ENCODE measurements around the gene CHRNB1.
A peak's percentile ranks its signal among the peaks of the same experiment; 100 is the strongest.

CHRNB1 gene, protein sequence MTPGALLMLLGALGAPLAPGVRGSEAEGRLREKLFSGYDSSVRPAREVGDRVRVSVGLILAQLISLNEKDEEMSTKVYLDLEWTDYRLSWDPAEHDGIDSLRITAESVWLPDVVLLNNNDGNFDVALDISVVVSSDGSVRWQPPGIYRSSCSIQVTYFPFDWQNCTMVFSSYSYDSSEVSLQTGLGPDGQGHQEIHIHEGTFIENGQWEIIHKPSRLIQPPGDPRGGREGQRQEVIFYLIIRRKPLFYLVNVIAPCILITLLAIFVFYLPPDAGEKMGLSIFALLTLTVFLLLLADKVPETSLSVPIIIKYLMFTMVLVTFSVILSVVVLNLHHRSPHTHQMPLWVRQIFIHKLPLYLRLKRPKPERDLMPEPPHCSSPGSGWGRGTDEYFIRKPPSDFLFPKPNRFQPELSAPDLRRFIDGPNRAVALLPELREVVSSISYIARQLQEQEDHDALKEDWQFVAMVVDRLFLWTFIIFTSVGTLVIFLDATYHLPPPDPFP

DNA sequence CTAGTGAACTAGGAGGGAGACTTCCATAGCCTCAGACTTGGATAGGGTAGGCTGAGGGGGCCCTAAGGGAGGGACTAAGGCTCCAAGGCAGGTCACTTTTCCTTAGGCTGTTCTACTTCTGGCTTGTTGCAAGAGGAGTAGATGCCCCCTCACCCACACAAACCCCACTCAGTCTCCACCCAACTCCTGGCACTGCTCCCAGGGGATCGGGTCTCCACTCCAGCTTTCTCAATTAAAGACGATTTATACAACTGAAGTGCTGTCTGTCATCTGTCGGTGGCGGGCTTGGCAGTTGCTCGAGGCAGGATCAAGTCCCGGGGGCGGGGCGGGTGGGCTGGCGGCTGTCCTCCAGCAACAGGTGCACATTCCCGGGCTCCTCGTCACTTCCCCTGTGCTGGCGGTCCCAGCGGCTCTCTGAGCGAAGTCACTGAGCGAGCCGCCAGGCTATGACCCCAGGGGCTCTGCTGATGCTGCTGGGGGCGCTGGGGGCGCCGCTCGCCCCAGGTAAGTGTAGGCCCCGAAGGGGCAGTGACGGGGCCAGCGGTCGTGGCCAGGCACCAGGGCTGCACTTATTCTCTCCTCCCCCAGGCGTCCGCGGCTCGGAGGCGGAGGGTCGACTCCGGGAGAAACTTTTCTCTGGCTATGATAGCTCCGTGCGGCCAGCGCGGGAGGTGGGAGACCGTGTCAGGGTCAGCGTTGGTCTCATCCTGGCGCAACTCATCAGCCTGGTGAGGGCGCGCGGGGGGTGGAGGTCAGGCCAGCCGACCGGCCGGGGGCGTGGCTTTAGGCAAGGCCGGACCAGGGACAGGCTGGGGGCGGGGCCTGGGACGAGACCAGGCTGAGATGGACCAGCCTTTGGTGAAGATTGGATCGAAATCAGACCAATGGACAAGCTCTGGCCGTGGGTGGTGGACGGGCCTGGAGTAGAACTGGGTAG, at the start of gene CHRNB1:
CHRNB1 (plus strand) TSS at position 380 of the 937 bp plus-strand sequence; CDS start at position 447, 67 bp downstream.
- peak within 1 kb of the TSS; percentile 84 for H3K27ac ChIP-seq
- CTCF ChIA-PET: interaction anchor here (0.6 to 0.7 kb wide), 2 partner anchors 30 to 50 kb away, joined by 3 read pairs; no protein-coding TSS in a partner anchor
- no peak for DNase-seq (ENCODE audit: low spot score)
- POLR2A ChIA-PET (ENCODE audit: low non-redundant PET): interaction anchor here (0.7 to 1.1 kb wide), 2 partner anchors 17 to 18 kb away, joined by 3 read pairs; no protein-coding TSS in a partner anchor
- TF ChIP-seq, protein P1, sequence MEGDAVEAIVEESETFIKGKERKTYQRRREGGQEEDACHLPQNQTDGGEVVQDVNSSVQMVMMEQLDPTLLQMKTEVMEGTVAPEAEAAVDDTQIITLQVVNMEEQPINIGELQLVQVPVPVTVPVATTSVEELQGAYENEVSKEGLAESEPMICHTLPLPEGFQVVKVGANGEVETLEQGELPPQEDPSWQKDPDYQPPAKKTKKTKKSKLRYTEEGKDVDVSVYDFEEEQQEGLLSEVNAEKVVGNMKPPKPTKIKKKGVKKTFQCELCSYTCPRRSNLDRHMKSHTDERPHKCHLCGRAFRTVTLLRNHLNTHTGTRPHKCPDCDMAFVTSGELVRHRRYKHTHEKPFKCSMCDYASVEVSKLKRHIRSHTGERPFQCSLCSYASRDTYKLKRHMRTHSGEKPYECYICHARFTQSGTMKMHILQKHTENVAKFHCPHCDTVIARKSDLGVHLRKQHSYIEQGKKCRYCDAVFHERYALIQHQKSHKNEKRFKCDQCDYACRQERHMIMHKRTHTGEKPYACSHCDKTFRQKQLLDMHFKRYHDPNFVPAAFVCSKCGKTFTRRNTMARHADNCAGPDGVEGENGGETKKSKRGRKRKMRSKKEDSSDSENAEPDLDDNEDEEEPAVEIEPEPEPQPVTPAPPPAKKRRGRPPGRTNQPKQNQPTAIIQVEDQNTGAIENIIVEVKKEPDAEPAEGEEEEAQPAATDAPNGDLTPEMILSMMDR (conservative IDR thresholded peaks at IDR 0.05; ENCODE audit: low read depth): no peak

DNA sequence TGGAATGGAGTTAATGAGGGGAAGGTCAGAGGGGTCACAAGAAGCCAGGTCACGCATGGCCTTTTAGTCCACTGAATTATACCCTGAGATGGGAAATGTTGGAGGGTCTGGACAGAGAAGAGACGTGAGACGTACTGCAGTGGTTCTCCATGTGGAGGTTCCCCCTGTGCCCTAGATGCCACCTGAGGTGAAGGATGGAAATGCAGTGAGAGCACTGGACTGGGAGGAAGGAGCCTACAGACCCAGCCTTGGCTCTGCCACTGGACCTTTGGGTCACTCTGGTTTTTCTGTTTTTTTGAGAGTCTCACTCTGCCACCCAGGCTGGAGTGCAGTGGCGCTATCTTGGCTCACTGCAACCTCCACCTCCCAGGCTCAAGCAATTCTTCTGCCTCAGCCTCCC, 48.7 kb upstream of the CHRNB1 start:
- DNase-seq (ENCODE audit: low spot score): no peak
- ChIA-PET POLR2A (ENCODE audit: low non-redundant PET) (no interaction called here), CTCF (no interaction called here)
- TF ChIP-seq, protein P1 (conservative IDR thresholded peaks at IDR 0.05; ENCODE audit: low read depth): no peak
- peak overlapping the region; percentile 19; the same call in 1 of the 2 replicates for H3K27ac ChIP-seq

DNA sequence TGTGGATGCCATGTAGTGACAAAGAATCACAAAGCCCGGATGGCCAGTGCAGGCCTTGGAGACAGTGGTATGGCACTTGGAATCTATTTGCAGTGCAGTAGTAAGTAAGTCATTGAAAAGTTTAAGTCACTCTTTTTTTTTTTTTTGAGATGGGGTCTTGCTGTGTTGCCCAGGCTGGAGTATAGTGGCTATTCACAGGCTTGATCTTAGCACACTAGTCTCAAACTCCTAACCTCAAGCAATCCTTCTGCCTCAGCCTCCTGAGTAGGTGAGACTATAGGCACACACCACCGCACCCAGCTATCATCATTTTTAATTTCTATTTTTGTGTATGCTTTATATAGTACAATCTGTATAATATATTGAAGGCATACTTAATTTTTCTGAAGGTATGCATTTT, 46.2 kb upstream of the CHRNB1 start:
- ChIA-PET POLR2A (ENCODE audit: low non-redundant PET) (no interaction called here), CTCF (no interaction called here)
- TF ChIP-seq, protein P1 (conservative IDR thresholded peaks at IDR 0.05; ENCODE audit: low read depth): no peak
- DNase-seq (ENCODE audit: low spot score): no peak
- no peak overlapping the region for H3K27ac ChIP-seq

DNA sequence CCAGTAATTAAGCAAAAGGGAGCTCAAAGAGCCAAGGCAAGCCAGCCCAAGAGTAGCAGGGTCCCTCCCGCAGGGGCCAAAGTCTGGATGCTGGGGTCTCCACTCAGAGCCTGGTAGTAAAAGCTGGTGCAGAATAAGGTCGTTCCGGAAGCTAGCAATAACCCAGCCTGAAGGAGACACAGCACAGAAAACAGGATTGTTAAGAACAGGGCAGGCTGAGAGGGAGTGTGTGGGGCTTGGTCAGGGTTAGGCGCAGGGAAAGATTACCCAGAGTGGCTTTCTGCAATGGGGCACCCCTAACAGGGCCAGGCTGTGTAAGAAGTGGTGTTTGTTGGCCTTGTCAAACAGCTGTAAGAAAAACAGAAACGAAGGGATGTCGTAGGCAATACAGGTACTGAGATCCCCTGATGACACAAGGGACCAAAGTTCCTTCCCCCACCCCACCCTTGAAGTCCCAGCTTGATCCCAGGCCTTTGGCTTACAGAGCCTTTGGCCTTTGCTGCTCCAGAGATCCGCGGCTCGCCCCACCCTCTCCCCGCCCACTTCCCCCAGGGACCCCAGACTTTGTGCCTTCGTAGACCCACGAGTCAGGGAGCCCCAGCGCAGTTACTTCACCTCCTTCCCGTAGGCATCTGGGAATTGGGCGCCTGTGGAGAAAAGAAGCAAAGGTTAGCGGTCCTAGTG, 41.7 kb upstream of the CHRNB1 start:
- ChIA-PET POLR2A (ENCODE audit: low non-redundant PET) (interaction anchor here (0.5 to 1.1 kb wide), 2 partner anchors 9 to 78 kb away, joined by 3 to 13 read pairs; partner anchors contain the start of gene PLSCR3), CTCF (interaction anchor here (1.1 to 1.6 kb wide), 4 partner anchors 33 to 52 kb away, joined by 3 to 8 read pairs (median 5); no protein-coding TSS in a partner anchor)
- DNase-seq (ENCODE audit: low spot score): no peak
- TF ChIP-seq, protein P1 (conservative IDR thresholded peaks at IDR 0.05; ENCODE audit: low read depth): no peak
- H3K27ac ChIP-seq: peak overlapping the region; percentile 88

DNA sequence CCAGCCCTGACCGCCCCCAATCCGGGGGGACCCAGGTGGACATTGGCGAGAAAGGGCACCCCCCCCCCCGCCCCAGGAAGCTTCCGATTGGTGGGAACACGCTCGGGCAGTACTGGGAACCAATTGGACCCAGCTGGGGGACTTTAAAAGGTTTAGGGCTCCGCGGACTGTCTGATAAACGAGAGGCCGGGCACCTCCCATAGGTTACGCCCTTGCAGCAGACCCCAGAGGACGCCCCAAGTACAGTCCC, 41.2 kb upstream of the CHRNB1 start:
- H3K27ac ChIP-seq: peak overlapping the region; percentile 88
- peak; percentile 64 for DNase-seq (ENCODE audit: low spot score)
- ChIA-PET POLR2A (ENCODE audit: low non-redundant PET) (interaction anchor here (0.5 to 1.1 kb wide), 5 partner anchors 9 to 79 kb away, joined by 3 to 13 read pairs (median 3); partner anchors contain the start of genes PLSCR3 and TMEM102), CTCF (interaction anchor here (0.6 to 1.3 kb wide), 4 partner anchors 33 to 68 kb away, joined by 3 to 7 read pairs (median 3); no protein-coding TSS in a partner anchor)
- TF ChIP-seq, protein P1 (conservative IDR thresholded peaks at IDR 0.05; ENCODE audit: low read depth): no peak

All from RWPE1 (cell line).